Inferior parietal cortex (tissue), 1 donor: Measurements from ENCODE around the gene LIMS3.
"Not testable (repeated sequence)": the region's sequence is repeated elsewhere in the genome, so short reads cannot be mapped to it uniquely, and the experiment has no call there.

ENCODE experiments used
- DNase-seq: peaks from one replicate; pipeline ENCODE4 v3.0.0-alpha.2; 2016; ENCODE audit errors: extremely low spot score

LIMS3 gene, protein sequence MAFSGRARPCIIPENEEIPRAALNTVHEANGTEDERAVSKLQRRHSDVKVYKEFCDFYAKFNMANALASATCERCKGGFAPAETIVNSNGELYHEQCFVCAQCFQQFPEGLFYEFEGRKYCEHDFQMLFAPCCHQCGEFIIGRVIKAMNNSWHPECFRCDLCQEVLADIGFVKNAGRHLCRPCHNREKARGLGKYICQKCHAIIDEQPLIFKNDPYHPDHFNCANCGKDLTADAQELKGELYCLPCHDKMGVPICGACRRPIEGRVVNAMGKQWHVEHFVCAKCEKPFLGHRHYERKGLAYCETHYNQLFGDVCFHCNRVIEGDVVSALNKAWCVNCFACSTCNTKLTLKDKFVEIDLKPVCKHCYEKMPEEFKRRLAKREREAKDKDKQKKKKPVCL

DNA sequence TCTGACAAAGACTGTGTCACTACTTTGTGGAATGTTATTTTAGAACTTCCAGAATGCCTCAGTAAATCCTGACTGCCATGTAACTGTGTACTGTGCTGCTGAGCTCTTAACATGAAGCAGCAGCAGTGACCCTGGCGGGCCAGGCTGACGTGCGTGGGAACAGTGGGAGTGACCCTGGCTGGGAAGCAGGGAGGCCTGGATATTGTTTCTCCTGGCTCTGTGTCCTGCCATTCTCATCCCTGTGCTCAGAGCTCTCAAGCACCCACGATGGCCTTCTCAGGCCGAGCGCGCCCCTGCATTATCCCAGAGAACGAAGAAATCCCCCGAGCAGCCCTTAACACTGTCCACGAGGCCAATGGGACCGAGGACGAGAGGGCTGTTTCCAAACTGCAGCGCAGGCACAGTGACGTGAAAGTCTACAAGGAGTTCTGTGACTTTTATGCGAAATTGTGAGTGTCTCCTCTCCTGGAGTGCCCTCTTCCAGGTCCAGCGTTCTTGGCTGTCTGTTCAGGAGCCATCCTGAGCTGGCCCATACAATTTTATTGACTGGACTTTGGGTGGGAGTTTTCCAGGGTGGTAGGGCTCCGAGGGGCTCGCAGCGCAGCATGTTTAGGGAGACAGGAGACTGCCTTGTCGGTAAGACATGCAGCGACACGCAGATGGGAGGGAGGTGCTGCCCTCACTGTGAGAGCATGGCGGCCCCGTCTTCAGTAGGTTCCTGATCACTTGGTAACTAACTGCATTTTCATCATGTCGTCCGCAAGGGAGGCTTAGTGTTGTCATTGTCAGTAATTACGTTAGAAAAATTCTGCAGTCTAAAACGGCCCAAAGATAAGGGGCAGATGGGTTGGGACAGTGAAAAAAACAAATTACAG, at the start of gene LIMS3:
Gene LIMS3 (plus strand): TSS at position 227 of the 875 bp plus-strand sequence. CDS start 41 bp downstream, at position 268.
- DNase-seq, result not testable (repeated sequence)

- DNase-seq, result not testable (repeated sequence)
Observed at GRCh38 chr2:109871129-109871751, 27.2 kb upstream of the LIMS3 start.

- DNase-seq, result not testable (repeated sequence)
Observed at GRCh38 chr2:109876625-109877024, 21.9 kb upstream of the LIMS3 start.

DNA sequence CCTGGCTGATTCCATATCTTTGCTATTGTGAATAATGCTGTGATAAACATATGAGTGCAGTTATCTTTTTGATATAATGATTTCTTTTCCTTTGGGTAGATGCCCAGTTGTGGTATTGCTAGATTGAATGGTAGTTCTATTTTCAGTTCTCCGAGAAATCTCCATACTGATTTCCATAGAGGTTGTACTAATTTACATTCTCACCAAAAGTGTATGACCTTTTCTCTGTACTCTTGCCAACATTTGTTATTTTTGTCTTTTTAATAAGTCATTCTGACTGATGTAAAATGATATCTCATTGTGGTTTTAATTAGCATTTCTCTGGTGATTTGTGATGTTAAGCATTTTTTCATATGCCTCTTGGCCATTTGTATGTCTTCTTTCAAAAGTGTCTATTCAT, 16.4 kb upstream of the LIMS3 start:
- DNase-seq, result not testable (repeated sequence)

DNA sequence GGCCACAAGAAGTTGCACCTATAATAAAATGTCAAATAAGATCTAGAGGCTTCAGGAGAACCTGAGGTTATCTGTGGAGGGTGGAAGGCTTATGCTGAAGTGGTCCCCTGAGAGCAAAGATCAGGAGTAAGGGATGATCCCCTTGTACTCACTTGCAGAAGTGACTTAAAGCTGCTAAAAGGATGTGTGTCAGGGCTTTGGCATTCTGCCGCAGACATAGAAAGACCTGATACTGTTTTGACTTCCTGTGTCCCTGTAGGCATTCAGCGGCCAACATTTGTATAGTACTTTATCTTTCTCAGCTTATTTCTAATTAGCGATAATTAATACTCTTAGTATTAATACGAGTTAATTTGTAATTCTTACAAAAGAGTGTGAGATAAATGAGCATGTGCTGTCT, 10.1 kb upstream of the LIMS3 start:
- not testable (repeated sequence) for DNase-seq

- DNase-seq, result not testable (repeated sequence)
Observed at GRCh38 chr2:109889909-109890308, 8.6 kb upstream of the LIMS3 start.

DNA sequence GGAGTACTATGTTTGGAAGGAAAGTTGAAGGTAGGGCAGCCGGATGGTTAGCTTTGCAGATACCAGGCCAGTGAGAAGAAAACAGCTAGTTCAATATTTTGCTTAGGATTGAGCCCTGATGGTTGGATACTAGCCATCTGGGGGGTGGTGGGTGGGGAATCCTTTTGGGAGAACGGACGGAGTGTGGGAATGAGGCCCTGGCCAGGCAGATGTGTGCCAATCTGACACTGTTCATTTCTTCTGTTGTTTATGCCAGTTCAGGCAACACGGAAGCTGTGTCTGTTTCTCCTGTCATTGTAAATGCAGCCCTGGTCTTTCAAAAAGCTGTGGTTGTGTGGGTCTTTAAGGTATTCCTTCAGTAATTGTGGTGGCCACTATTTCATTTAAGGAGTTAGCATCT, 7.5 kb upstream of the LIMS3 start:
- DNase-seq, result not testable (repeated sequence)

GRCh38 chr2:109893736-109894135, 4.8 kb upstream of the LIMS3 start:
- not testable (repeated sequence) for DNase-seq

- not testable (repeated sequence) for DNase-seq
Observed at GRCh38 chr2:109894141-109894540, 4.3 kb upstream of the LIMS3 start.

DNA sequence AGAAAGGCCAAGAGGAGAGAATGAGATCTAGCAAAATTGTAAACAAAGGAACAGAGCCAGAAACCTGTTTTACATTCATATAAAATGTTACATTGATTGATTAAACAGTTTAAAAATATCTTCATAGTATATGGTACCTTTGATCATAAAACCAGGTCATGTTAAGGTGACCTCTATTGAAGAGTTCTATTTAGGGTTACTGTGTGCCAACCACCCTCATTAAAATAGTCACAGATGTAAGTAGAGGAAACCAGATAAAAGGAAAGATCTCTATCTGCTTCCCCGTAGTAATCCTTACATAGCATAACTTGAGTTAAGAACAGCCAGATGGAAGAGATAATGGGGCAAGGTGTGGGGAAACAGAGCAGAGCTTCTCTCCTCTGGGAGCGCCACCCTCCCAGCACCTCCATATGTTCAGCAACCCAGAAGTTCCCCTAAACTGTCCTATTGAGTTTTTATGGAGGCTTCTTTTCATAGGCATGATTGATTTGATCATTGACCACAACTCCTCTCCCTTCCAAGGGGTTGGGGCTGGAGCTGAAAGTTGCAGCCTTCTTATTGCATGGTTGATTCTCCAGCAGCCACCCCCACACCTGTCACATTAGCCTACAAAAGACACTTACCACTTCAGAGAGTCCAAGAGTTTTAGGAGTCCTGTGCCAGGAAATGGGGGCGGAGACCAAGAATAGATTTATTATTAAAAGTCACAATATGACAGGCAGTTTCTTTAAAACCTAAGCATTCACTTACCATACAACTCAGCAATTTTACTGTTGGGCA, 3.2 kb upstream of the LIMS3 start:
- DNase-seq, result not testable (repeated sequence)

- not testable (repeated sequence) for DNase-seq
Observed at GRCh38 chr2:109896212-109896611, 2.3 kb upstream of the LIMS3 start.

GRCh38 chr2:109897769-109898461, 573 bp upstream of the LIMS3 start:
- DNase-seq, result not testable (repeated sequence)

DNA sequence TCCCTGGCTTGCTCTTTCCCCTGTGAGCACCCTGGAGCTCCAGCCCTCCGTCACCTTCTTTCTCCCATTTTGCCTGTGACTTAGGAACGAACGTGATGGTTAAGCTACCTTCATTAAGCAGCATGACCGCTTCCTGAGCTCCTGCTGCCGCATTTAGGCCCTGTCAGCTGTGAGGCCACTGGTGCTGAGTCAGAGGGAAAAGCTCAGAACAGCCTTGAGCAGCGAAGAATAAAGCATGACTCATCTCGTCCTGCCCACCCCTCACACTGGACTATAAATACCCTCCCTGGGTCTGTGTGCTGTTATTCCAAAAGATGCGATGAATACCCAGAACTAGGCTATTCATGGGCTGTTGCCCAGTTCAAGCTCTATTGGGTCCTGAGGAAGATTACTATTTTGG, 7.3 kb downstream of the LIMS3 start:
- DNase-seq, result not testable (repeated sequence)

DNA sequence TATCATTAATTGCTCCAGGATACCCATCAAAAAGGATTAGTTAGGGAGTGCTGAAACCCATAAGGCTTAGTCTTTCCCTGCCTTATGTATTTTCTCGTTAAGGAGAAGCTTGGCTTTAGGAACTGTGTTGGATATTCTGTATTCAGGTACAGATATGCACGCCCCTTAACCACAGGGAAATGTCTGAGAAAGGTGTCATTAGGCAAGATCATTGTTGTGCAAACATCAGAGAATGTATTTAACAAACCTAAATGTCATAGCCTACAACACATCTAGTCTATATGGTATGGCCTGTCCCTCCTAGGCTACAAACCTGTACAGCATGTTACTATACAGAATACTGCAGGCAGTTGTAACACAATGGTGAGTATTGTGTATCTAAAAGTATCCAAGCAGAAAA, 10.1 kb downstream of the LIMS3 start:
- DNase-seq, result not testable (repeated sequence)

DNA sequence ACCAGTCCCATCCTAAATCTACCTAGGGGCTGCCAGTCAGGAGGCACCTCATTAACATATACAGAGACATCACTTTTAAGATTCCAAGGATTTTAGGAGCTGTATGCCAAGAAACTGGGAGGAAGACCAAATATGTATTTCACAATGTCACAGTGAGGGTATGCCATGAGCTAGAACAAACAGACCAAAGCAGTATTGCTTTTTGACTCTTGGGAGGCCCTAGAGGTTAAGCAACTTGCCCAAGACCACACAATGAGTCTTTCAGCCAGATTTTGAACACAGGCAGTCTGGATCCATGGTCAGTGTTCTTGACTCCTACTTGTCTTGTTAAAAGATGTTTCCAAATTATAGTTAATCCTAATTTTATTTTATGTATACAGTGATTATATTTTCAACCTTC, 12.3 kb downstream of the LIMS3 start:
- DNase-seq, result not testable (repeated sequence)

- DNase-seq, result not testable (repeated sequence)
Observed at GRCh38 chr2:109913911-109914310, 15.4 kb downstream of the LIMS3 start.

DNA sequence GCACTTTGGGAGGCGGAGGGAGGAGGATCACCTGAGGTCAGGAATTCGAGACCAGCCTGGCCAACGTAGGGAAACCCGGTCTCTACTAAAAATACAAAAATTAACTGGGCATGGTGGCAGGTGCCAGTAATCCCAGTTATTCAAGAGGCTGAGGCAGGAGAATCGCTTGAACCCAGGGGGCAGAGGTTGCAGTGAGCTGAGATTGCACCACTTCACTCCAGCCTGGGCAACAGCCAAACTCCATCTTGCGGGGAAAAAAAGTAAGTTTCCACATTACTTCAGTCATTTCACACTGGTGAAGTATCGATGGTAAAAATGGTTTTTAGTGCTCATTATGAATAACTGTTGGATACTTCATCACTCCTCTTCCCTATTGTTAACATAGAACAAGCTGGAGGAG, 16.1 kb downstream of the LIMS3 start:
- not testable (repeated sequence) for DNase-seq

- not testable (repeated sequence) for DNase-seq
Observed at GRCh38 chr2:109915830-109916229, 17.3 kb downstream of the LIMS3 start.

GRCh38 chr2:109920162-109920561, 21.7 kb downstream of the LIMS3 start:
- not testable (repeated sequence) for DNase-seq

DNA sequence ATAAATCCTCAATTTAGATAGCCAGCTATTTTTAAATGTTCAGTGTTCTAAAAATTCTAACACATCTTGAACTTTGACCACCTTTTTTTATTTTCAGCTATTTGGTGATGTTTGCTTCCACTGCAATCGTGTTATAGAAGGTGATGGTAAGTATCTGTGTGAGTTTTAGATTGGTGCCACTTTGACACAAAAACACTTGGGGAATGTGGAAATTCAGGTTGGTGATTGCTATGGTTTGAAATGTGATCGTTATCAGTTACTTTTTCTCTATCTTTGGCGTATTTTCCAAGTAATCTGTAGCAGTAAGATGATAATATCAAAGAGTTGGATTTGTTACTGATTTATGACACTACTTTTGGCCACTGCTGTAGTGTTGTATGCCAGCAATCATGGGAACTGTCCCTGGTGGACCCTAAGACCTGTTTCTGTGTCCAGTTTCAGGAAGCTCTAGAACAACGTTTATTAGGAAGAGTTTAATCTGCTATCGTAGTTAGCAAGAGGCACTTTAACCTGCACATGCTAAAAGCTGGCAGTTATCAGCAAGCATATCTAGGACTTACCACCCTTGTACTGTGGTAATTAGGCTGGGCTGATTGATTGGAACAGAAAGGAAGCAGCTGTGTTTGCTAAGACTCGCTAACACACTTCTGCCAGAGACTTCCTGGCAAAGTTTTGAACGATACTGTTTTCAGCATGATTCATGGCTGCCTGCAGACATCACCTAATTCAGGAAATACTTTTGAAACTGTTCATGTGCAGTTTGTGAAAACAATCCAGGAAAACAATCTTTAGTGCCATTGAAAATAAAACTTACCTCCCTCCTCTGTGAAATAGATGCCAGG, 23.3 kb downstream of the LIMS3 start:
- not testable (repeated sequence) for DNase-seq
